SK-N-SH treated with all-trans-retinoic acid at 6 μM for 48 hours (cell line): ENCODE results near the gene DCDC2.
"Not testable (repeated sequence)": the region's sequence is repeated elsewhere in the genome, so short reads cannot be mapped to it uniquely, and the experiment has no call there.

Experiments
- ATAC-seq: fragments of 200-7000 bp; cut with Tn5 transposase; 3 replicates; pipeline ENCODE4 v1.9.1; 2020; ENCODE audit warnings: mild to moderate bottlenecking, moderate library complexity
- ARNTL ChIP-seq: fragments of 450-650 bp; formaldehyde crosslinking; IDR thresholded peaks from 2 replicates; pipeline ENCODE4 v1.5.0; 2020; ENCODE audit warnings: low read depth, mild to moderate bottlenecking, moderate library complexity, borderline replicate concordance
- CREB5 ChIP-seq: fragments of 250-450 bp; sonication (Bioruptor Pico); IDR thresholded peaks from 2 replicates; pipeline ENCODE4 v1.5.1; 2020; ENCODE audit warnings: low read depth, mild to moderate bottlenecking, moderate library complexity
- ESRRG ChIP-seq: fragments of 250-450 bp; sonication (Bioruptor Pico); IDR thresholded peaks from 2 replicates; pipeline ENCODE4 v1.6.1; 2021; ENCODE audit warnings: mild to moderate bottlenecking
- ISL1 ChIP-seq: fragments of 250-450 bp; sonication (Bioruptor Pico); IDR thresholded peaks from 2 replicates; pipeline ENCODE4 v2.1.2; 2022; ENCODE audit warnings: mild to moderate bottlenecking, moderate library complexity
- OSR1 ChIP-seq: fragments of 250-450 bp; sonication (Bioruptor Pico); IDR thresholded peaks from 2 replicates; pipeline ENCODE4 v1.8.0; 2022; ENCODE audit warnings: moderate library complexity, mild to moderate bottlenecking, inconsistent platforms
- PATZ1 ChIP-seq: fragments of 250-450 bp; sonication (Bioruptor Pico); IDR thresholded peaks from 2 replicates; pipeline ENCODE4 v1.8.0; 2020; ENCODE audit warnings: mild to moderate bottlenecking, moderate library complexity, borderline replicate concordance
- PPARA ChIP-seq: fragments of 250-450 bp; sonication (Bioruptor Pico); IDR thresholded peaks from 2 replicates; pipeline ENCODE4 v1.5.0; 2020; ENCODE audit warnings: mild to moderate bottlenecking, borderline replicate concordance
- RARB ChIP-seq: fragments of 250-450 bp; sonication (Bioruptor Pico); IDR thresholded peaks from 2 replicates; pipeline ENCODE4 v1.8.0; 2021; ENCODE audit warnings: mild to moderate bottlenecking, moderate library complexity
- SNAI2 ChIP-seq: fragments of 250-450 bp; sonication (Bioruptor Pico); IDR thresholded peaks from 2 replicates; pipeline ENCODE4 v1.5.0; 2020; ENCODE audit warnings: mild to moderate bottlenecking, moderate library complexity
- TCF4 ChIP-seq: fragments of 250-450 bp; sonication (Bioruptor Pico); IDR thresholded peaks from 2 replicates; pipeline ENCODE4 v1.8.0; 2021; ENCODE audit warnings: mild to moderate bottlenecking, moderate library complexity, borderline replicate concordance
- TOX ChIP-seq: fragments of 250-450 bp; sonication (Bioruptor Pico); IDR thresholded peaks from 2 replicates; pipeline ENCODE4 v1.8.0; 2021; ENCODE audit warnings: mild to moderate bottlenecking, moderate library complexity, borderline replicate concordance
- ZFP3 ChIP-seq: fragments of 250-450 bp; sonication (Bioruptor Pico); IDR thresholded peaks from 2 replicates; pipeline ENCODE4 v1.5.0; 2020; ENCODE audit warnings: mild to moderate bottlenecking, moderate library complexity
- ZFP30 ChIP-seq: fragments of 450-650 bp; formaldehyde crosslinking; IDR thresholded peaks from 2 replicates; pipeline ENCODE4 v1.5.0; 2022; ENCODE audit warnings: mild to moderate bottlenecking, moderate library complexity
- ZNF70 ChIP-seq: fragments of 450-650 bp; formaldehyde crosslinking; IDR thresholded peaks from 2 replicates; pipeline ENCODE4 v1.5.0; 2020; ENCODE audit warnings: mild to moderate bottlenecking, moderate library complexity
- ZNF8 ChIP-seq: fragments of 450-650 bp; formaldehyde crosslinking; IDR thresholded peaks from 2 replicates; pipeline ENCODE4 v1.5.0; 2020; ENCODE audit warnings: mild to moderate bottlenecking, moderate library complexity
- TF ChIP-seq, protein P1 (sequence below): fragments of 250-450 bp; sonication (Bioruptor Pico); IDR thresholded peaks from 2 replicates; pipeline ENCODE4 v1.5.0; 2020; ENCODE audit warnings: mild to moderate bottlenecking, moderate library complexity
- TF ChIP-seq, protein P2 (sequence below): fragments of 250-450 bp; sonication (Bioruptor Pico); IDR thresholded peaks from 2 replicates; pipeline ENCODE4 v1.5.1; 2021; ENCODE audit warnings: mild to moderate bottlenecking, moderate library complexity

The DCDC2 gene

DNA sequence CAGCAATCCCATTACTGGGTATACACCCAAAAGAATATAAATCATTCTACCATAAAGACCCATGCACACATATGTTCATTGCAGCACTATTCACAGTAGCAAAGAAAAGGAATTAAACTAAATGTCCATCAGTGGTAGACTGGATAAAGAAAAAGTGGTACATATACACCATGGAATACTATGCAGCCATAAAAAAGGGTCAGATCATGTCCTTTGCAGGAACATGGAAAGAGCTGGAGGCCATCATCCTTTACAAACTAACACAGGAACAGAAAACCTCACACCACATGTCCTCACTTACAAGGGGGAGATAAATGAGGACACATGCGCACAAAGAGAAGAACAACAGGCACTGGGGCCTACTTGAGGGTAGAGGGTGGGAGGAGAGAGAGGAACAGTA lies 60.9 kb downstream of the DCDC2 start (continued):
- TF ChIP-seq PATZ1 (CRISPR knock-in tag) (no peak), SNAI2 (CRISPR knock-in tag) (no peak)
- TF ChIP-seq, all 23 proteins: peak for 0

DNA sequence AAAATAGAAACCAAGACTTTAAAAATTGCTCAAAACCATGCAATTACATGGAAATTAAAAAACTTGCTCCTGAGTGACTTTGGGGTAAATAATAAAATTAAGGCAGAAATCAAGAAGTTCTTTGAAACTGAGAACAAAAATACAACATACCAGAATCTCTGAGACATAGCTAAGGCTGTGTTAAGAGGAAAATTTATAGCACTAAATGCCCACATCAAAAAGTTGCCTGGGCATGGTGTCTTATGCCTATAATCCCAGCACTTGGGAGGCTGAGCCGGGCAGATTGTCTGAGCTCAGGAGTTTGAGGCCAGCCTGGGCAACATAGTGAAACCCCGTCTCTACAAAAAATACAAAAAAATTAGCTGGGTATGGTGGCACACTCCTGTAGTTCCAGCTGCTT lies 64.0 kb downstream of the DCDC2 start:
- not testable (repeated sequence) for ATAC-seq

GRCh38 chr6:24287239-24287638 lies 70.6 kb downstream of the DCDC2 start:
- ATAC-seq = no peak
- TF ChIP-seq PATZ1 (CRISPR knock-in tag) (no peak), ZFP30 (CRISPR knock-in tag) (no peak), CREB5 (no peak), ZFP3 (CRISPR knock-in tag) (no peak), TOX (CRISPR knock-in tag) (no peak), ISL1 (CRISPR knock-in tag) (no peak), ZNF70 (CRISPR knock-in tag) (no peak), PPARA (CRISPR knock-in tag) (no peak), SNAI2 (CRISPR knock-in tag) (no peak)
- TF ChIP-seq, protein P1, sequence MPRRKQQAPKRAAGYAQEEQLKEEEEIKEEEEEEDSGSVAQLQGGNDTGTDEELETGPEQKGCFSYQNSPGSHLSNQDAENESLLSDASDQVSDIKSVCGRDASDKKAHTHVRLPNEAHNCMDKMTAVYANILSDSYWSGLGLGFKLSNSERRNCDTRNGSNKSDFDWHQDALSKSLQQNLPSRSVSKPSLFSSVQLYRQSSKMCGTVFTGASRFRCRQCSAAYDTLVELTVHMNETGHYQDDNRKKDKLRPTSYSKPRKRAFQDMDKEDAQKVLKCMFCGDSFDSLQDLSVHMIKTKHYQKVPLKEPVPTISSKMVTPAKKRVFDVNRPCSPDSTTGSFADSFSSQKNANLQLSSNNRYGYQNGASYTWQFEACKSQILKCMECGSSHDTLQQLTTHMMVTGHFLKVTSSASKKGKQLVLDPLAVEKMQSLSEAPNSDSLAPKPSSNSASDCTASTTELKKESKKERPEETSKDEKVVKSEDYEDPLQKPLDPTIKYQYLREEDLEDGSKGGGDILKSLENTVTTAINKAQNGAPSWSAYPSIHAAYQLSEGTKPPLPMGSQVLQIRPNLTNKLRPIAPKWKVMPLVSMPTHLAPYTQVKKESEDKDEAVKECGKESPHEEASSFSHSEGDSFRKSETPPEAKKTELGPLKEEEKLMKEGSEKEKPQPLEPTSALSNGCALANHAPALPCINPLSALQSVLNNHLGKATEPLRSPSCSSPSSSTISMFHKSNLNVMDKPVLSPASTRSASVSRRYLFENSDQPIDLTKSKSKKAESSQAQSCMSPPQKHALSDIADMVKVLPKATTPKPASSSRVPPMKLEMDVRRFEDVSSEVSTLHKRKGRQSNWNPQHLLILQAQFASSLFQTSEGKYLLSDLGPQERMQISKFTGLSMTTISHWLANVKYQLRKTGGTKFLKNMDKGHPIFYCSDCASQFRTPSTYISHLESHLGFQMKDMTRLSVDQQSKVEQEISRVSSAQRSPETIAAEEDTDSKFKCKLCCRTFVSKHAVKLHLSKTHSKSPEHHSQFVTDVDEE (CRISPR knock-in tag) = no peak

DNA sequence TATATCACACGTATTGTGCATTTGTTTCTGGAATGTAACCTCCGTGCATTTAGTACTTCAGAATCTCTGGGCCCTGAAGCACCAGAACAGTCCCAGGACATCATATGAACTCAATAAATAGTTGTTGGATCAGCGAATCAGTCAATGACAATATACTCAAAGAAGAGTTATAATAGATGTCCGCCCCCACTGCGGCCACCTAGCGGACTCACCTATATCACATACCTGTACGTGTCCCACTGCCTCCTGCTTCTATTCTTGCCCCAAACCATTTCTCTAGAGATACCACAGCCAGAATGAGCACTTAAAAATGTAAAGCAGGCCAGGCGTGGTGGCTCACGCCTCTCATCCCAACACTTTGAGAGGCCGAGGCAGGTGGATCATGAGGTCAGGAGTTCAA lies 73.9 kb downstream of the DCDC2 start:
- ATAC-seq = no peak
- no peak for TF ChIP-seq PPARA (CRISPR knock-in tag)

- ATAC-seq = peak; percentile 99
- TF ChIP-seq ZNF8 (no peak), TOX (CRISPR knock-in tag) (no peak), ISL1 (CRISPR knock-in tag) (no peak), ZNF70 (CRISPR knock-in tag) (no peak), TCF4 (no peak), PATZ1 (CRISPR knock-in tag) (no peak), OSR1 (CRISPR knock-in tag) (no peak), ARNTL (CRISPR knock-in tag) (no peak), SNAI2 (CRISPR knock-in tag) (no peak), RARB (CRISPR knock-in tag) (no peak), PPARA (CRISPR knock-in tag) (no peak), ESRRG (CRISPR knock-in tag) (no peak)
- TF ChIP-seq, protein P2, sequence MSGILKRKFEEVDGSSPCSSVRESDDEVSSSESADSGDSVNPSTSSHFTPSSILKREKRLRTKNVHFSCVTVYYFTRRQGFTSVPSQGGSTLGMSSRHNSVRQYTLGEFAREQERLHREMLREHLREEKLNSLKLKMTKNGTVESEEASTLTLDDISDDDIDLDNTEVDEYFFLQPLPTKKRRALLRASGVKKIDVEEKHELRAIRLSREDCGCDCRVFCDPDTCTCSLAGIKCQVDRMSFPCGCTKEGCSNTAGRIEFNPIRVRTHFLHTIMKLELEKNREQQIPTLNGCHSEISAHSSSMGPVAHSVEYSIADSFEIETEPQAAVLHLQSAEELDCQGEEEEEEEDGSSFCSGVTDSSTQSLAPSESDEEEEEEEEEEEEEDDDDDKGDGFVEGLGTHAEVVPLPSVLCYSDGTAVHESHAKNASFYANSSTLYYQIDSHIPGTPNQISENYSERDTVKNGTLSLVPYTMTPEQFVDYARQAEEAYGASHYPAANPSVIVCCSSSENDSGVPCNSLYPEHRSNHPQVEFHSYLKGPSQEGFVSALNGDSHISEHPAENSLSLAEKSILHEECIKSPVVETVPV (CRISPR knock-in tag) = no peak
- TF ChIP-seq, protein P1 (CRISPR knock-in tag) = no peak
Observed at GRCh38 chr6:24283043-24283985, 74.5 kb downstream of the DCDC2 start.
